LNCAP (cell line): Measurements from ENCODE around the gene PKDCC.

Experiments
- TF ChIP-seq, protein P1 (sequence below): fragments of 450-650 bp; IDR thresholded peaks from 2 replicates; pipeline ENCODE4 v1.5.1; 2017; ENCODE audit warnings: mild to moderate bottlenecking

Gene PKDCC

DNA sequence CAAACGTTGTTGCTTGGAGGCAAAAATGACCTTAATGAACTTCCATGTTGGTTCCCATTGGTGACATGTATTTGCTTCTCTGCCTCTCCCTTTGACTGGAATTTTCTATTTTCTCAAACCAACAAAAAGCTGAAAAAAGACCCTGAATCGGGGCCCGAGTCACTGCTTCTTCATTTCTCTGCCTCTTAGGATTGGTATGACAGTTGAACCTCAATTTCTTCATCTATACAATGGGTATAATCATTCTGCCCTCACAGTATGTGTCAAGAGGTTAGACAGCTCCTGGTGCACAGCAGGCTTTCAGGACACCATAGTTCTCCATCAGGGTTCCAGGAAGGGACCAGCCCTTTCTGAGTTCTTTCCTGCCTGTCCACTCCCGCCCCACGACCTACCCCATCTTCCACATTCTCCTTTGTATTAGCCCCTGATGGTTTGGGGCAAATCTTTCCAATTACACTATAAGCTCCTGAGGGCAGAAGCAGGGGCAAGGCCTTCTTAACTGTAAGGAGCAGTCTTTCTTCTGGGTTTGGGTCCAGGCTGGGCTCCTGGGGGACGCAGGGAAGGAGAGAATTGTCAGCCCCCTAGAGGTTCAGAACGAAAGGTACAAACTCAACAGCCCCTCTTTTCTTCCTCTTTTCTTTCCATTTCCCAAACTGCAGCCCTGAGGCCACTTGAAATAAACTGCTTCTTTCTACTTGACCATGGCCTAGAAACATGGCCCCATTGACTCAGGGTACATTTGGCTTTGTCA is 6.3 kb upstream of the PKDCC start:
- TF ChIP-seq, protein P1, sequence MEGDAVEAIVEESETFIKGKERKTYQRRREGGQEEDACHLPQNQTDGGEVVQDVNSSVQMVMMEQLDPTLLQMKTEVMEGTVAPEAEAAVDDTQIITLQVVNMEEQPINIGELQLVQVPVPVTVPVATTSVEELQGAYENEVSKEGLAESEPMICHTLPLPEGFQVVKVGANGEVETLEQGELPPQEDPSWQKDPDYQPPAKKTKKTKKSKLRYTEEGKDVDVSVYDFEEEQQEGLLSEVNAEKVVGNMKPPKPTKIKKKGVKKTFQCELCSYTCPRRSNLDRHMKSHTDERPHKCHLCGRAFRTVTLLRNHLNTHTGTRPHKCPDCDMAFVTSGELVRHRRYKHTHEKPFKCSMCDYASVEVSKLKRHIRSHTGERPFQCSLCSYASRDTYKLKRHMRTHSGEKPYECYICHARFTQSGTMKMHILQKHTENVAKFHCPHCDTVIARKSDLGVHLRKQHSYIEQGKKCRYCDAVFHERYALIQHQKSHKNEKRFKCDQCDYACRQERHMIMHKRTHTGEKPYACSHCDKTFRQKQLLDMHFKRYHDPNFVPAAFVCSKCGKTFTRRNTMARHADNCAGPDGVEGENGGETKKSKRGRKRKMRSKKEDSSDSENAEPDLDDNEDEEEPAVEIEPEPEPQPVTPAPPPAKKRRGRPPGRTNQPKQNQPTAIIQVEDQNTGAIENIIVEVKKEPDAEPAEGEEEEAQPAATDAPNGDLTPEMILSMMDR, result no peak

DNA sequence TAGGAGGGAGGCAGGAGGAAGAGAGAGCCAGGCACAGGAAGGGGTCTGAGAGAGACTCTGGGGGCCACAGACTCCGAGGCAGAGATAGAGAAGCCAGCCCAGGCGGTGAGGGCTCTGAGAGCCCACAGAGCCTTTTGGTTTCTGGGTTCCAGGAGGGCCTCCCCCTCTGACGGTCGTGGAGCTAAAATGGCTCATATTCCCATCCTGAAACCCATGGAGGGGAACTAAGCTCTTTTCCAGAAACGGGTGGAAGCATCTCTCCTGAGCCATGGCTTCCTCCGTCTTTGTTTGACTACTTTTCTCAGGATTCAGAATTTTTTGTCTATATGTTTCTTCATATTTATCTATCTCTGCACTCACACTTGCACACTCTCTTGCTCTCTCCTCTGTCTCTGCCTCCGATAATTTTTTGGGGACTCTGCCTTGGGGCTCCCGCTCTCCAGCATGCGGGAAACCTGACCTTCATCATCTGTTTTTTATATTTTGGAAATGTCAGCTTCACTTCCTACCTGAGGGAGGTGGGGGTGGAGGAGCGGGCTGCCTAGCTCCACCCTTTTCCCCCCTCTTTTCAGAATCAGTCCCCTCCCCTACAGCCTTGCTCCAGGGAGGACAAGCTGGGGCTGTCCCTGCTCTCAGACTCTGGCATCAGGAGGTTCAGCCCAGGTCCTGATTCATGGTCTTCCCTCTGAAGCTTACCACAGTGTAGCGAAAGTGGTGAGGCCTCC is 5.0 kb upstream of the PKDCC start:
- TF ChIP-seq, protein P1, result no peak

DNA sequence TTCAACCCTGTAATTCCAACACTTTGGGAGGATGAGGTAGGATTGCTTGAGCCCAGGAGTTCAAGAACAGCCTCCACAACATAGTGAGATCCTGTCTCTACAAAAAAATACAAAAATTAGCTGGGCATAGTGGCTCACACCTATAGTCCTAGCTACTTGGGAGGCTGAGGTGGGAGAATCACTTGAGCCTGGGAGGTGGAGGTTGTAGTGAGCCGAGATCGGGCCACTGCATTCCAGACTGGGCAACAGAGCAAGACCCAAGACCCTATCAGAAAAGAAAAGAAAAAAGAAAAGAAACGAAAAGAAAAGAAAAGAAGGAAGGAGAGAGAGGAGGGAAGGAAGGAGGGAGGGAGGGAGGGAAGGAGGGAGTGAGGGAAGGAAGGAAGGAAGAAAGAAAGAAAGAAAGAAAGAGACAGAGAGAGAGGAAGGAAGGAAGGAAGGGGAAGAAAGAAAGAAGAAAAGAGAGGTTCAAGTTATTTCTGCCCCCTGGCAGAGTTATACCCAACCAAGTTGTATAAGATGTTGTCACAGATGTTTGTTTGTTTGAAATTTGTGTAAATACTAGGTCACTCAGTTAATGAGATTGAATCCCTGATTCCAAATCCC is 3.9 kb upstream of the PKDCC start:
- TF ChIP-seq, protein P1, result no peak

DNA sequence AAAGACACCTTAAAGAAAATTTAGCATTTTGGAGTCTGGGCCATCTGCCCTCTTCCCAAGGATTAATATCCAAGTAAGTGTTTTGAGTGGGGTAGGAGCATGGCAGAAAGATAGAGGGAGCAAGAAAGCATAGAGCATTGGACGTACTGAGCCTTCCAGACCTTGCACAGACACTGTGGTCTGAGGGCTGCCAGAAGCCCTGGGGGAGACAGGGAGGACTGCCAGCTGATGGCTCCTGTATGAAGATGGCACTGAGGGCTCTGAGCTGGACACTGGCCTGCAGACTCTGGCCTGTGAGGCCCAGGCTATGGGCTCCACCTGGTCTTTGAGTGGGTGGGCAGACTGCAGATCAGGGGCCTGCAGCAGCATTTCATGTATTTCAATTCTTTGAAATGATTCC is 2.9 kb upstream of the PKDCC start:
- TF ChIP-seq, protein P1, result no peak

DNA sequence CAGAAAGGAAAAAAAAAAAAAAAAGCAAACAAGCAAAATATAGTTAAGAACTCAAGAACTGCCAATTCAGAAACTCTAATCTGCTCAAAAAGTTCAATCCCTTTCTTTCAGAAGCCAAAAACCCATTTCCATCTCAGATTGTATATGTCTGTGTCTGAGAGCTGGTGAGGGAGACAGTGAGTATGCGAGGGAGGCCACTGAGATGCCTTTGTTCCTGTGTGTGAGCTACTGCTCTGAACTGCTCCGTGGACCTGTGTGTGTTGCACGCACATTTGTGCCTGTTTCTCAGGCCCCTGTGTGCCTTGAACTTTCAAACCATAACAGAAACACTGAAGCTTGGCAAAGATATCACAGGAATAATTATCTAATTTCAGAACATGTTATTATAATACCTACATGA is 2.5 kb upstream of the PKDCC start:
- TF ChIP-seq, protein P1, result no peak

DNA sequence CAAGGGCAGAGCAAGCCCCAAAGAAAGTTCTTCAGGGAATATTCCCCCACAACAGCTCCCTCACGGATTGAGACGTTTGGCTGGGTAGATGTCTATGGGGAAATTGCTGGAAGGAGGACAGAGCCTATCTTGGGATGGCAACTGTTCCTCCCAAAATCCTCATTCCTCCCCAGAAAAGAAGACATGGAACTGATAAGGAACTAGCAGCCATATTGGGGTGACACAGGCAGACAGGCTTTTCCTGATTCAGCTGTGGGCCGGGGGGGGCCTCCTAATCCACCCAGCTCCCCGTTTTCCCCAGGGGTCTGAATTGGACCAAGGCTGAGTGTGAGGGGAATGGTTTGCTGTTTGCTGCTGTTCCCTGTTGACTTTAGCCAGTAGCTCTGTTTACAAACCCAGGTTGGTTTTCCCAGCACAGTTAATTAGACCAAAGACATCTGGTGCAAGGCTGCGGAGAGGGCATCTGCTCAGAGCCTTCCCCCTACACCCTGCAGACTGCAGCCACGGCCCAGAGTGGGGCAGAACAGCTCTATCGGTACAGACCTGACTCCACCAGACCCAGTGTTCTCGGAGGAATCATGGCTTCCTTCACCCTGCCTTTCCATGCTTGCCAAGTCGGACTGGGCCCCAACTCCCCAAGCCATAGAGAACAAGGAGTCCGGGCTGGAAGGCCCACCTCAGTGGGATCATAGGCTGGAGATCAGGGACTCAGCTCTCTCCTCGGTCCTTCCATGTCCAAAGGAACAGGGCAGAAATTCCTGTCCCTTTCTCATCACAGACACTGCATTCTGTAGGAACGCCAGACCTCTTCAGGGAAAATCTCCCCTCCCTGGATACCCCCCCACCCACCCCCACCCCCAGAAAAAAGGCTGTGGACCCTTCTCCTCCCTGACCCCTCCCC is 1.7 kb upstream of the PKDCC start:
- TF ChIP-seq, protein P1, result no peak
